HEK293 (cell line): Measurements from ENCODE around the gene CRTAP.

Source experiments
- CTCF ChIA-PET: fragments of 350-600 bp; formaldehyde crosslinking; extraction: SDS; loops from one replicate; lab custom pipeline; 2021; ENCODE audit warnings: antibody characterized with exemption; lab: Yijun Ruan, JAX
- POLR2A ChIA-PET: fragments of 300-600 bp; formaldehyde crosslinking; extraction: SDS; loops from one replicate; lab custom pipeline; 2020; ENCODE audit warnings: antibody characterized with exemption, inconsistent platforms; lab: Yijun Ruan, JAX
- H3K27ac ChIP-seq: fragments of 200-500 bp; sonication (Bioruptor generic); 2 replicates; pipeline ENCODE4 v1.5.1; 2014; ENCODE audit warnings: low read depth, low read length, control low read depth, inconsistent platforms; ENCODE audit errors: extremely low read depth
- H3K36me3 ChIP-seq, 2 experiments: fragments of 200-500 bp in 1 of 2; sonication (Bioruptor generic) in 1 of 2; 1 replicate in 1 of 2; 2 replicates in 1 of 2; pipeline ENCODE4 v1.5.1; 2014 to 2017; ENCODE audit warnings: inconsistent platforms in 2 of 2, low read length in 2 of 2; ENCODE audit not compliant: control insufficient read depth in 2 of 2, insufficient read depth in 1 of 2
- H3K4me1 ChIP-seq: fragments of 200-500 bp; sonication (Bioruptor generic); 2 replicates; pipeline ENCODE4 v1.5.1; 2014; ENCODE audit warnings: mild to moderate bottlenecking, low read length, inconsistent platforms; ENCODE audit not compliant: control insufficient read depth, insufficient read depth
- H3K4me3 ChIP-seq: 2 replicates; pipeline ENCODE4 v1.5.1; 2011; ENCODE audit warnings: low read depth, mild to moderate bottlenecking, control low read depth, low read length, moderate library complexity
- H3K9me3 ChIP-seq: fragments of 200-500 bp; sonication (Bioruptor generic); 2 replicates; pipeline ENCODE4 v1.5.1; 2014; ENCODE audit warnings: low read depth, low read length, inconsistent platforms; ENCODE audit not compliant: control insufficient read depth, insufficient read depth
- GLIS1 ChIP-seq: fragments of 450-650 bp; formaldehyde crosslinking; IDR thresholded peaks from 2 replicates; pipeline ENCODE4 v1.5.1; 2016; ENCODE audit warnings: missing biosample characterization, missing genetic modification characterization
- SCRT2 ChIP-seq: fragments of 450-650 bp; formaldehyde crosslinking; IDR thresholded peaks from 2 replicates; pipeline ENCODE4 v1.5.1; 2016; ENCODE audit warnings: missing biosample characterization, missing genetic modification characterization
- ZBTB21 ChIP-seq: fragments of 450-650 bp; formaldehyde crosslinking; IDR thresholded peaks from 2 replicates; pipeline ENCODE4 v1.5.1; 2017; ENCODE audit warnings: missing biosample characterization, missing genetic modification characterization
- ZFP41 ChIP-seq: fragments of 450-650 bp; formaldehyde crosslinking; IDR thresholded peaks from 2 replicates; pipeline ENCODE4 v1.5.1; 2016; ENCODE audit warnings: missing biosample characterization, missing genetic modification characterization, borderline replicate concordance
- ZNF121 ChIP-seq: fragments of 450-650 bp; formaldehyde crosslinking; IDR thresholded peaks from 2 replicates; pipeline ENCODE4 v1.5.1; 2016; ENCODE audit warnings: missing biosample characterization, missing genetic modification characterization
- ZNF221 ChIP-seq: fragments of 450-650 bp; formaldehyde crosslinking; IDR thresholded peaks from 2 replicates; pipeline ENCODE4 v1.5.1; 2017; ENCODE audit warnings: missing biosample characterization, missing genetic modification characterization, borderline replicate concordance
- ZNF223 ChIP-seq: fragments of 450-650 bp; formaldehyde crosslinking; IDR thresholded peaks from 2 replicates; pipeline ENCODE4 v1.5.1; 2016; ENCODE audit warnings: missing biosample characterization, missing genetic modification characterization
- ZNF292 ChIP-seq: fragments of 450-650 bp; formaldehyde crosslinking; IDR thresholded peaks from 2 replicates; pipeline ENCODE4 v1.5.1; 2016; ENCODE audit warnings: low read depth, missing biosample characterization, missing genetic modification characterization, borderline replicate concordance
- ZNF311 ChIP-seq: fragments of 450-650 bp; formaldehyde crosslinking; IDR thresholded peaks from 2 replicates; pipeline ENCODE4 v1.5.1; 2017; ENCODE audit warnings: missing biosample characterization, missing genetic modification characterization, borderline replicate concordance
- ZNF473 ChIP-seq: fragments of 450-650 bp; formaldehyde crosslinking; IDR thresholded peaks from 2 replicates; pipeline ENCODE4 v1.5.1; 2017; ENCODE audit warnings: missing biosample characterization, missing genetic modification characterization
- ZNF510 ChIP-seq: fragments of 450-650 bp; formaldehyde crosslinking; IDR thresholded peaks from 2 replicates; pipeline ENCODE4 v1.5.1; 2018; ENCODE audit warnings: mild to moderate bottlenecking, missing genetic modification characterization, missing biosample characterization; ENCODE audit not compliant: insufficient replicate concordance
- ZNF623 ChIP-seq: fragments of 450-650 bp; formaldehyde crosslinking; IDR thresholded peaks from 2 replicates; pipeline ENCODE4 v1.5.1; 2016; ENCODE audit warnings: missing biosample characterization, missing genetic modification characterization
- ZNF629 ChIP-seq: fragments of 450-650 bp; formaldehyde crosslinking; IDR thresholded peaks from 2 replicates; pipeline ENCODE4 v1.5.1; 2017; ENCODE audit warnings: missing biosample characterization, missing genetic modification characterization
- ZNF654 ChIP-seq: fragments of 450-650 bp; formaldehyde crosslinking; IDR thresholded peaks from 2 replicates; pipeline ENCODE4 v1.5.1; 2016; ENCODE audit warnings: low read depth, missing biosample characterization, missing genetic modification characterization
- ZNF791 ChIP-seq: fragments of 450-650 bp; formaldehyde crosslinking; IDR thresholded peaks from 2 replicates; pipeline ENCODE4 v1.5.1; 2016; ENCODE audit warnings: missing biosample characterization, missing genetic modification characterization
- ZSCAN23 ChIP-seq: fragments of 450-650 bp; formaldehyde crosslinking; IDR thresholded peaks from 2 replicates; pipeline ENCODE4 v1.5.1; 2016; ENCODE audit warnings: missing biosample characterization, missing genetic modification characterization
- TF ChIP-seq, protein P1 (sequence below): fragments of 450-650 bp; formaldehyde crosslinking; IDR thresholded peaks from 2 replicates; pipeline ENCODE4 v1.5.1; 2016; ENCODE audit warnings: missing biosample characterization, missing genetic modification characterization

CRTAP gene

DNA sequence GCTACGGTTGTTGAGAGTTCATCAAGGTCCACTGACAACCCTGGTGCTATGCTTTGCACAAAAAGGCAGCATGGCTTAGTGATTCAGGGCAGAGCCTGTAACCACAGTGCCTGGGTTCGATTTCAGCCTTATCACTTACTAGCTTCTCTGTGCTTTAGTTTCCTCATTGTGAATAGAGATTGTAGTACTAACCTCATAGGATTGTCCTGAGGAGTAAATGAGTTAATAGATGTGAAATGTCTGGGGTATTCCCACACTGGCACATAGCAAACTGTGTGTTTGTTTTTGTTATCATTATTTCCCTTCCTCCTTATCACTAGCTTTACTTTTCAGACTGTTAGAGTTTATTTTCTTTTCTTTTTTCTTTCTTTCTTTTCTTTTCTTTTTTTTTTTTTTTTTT, 16.3 kb downstream of the CRTAP start:
- ChIA-PET POLR2A (no interaction called here), CTCF (interaction anchor here (0.7 to 8.4 kb wide), 6 partner anchors 9 to 657 kb away, joined by 3 to 113 read pairs (median 4); no protein-coding TSS in a partner anchor)
- no peaks in the 10 kb centered on the region for H3K9me3 ChIP-seq
- no peak overlapping the region for H3K4me3 ChIP-seq
- peaks cover 8 to 56% of the 10 kb centered on the region in 2 experiments; a peak in 2 of 3 replicates for H3K36me3 ChIP-seq
- H3K4me1 ChIP-seq: no peaks in the 10 kb centered on the region
- H3K27ac ChIP-seq: no peak overlapping the region
- TF ChIP-seq ZNF629 (tag by site-specific recombination) (no peak), ZNF311 (tag by site-specific recombination) (no peak), ZNF223 (tag by site-specific recombination) (no peak), ZNF473 (tag by site-specific recombination) (no peak), ZNF791 (tag by site-specific recombination) (no peak), ZNF121 (tag by site-specific recombination) (no peak), ZSCAN23 (tag by site-specific recombination) (no peak), ZNF292 (no peak)
- TF ChIP-seq, protein P1, sequence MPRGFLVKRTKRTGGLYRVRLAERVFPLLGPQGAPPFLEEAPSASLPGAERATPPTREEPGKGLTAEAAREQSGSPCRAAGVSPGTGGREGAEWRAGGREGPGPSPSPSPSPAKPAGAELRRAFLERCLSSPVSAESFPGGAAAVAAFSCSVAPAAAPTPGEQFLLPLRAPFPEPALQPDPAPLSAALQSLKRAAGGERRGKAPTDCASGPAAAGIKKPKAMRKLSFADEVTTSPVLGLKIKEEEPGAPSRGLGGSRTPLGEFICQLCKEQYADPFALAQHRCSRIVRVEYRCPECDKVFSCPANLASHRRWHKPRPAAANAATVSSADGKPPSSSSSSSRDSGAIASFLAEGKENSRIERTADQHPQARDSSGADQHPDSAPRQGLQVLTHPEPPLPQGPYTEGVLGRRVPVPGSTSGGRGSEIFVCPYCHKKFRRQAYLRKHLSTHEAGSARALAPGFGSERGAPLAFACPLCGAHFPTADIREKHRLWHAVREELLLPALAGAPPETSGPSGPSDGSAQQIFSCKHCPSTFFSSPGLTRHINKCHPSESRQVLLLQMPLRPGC: no peak
- TF ChIP-seq, all 188 proteins: peak for 0

DNA sequence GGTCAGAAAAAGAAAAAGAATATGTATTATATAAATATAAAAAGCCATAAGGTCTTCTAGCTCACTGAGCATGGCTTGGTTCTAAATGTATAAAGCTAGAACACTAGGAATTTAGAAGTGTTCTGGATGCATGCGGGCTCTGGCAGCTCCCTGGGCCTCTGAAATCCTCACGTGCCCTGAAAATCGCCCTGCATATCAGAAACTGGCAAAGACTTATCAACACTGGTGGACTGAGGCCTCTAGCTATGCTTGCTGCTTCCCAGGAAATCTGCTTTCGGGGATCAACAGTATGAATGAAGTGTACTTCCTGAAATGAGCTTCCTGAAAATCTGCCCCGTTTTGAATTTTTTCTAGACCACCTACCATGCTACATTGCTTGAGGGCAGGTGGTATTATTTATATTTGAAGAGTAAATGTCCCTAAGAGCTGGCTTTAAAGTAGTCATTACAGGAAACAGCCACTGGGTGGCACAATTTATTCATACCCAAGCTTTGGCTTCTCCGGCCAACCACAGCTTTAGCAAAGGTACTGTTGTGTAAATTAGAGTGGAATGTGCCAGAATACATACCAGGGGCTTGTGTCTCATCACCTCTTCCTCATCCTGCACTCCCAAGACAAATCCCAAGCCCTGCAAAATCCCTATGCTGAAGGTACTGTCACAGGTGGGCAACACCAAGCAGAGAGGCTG, 17.7 kb downstream of the CRTAP start:
- Histone ChIP-seq H3K27ac (no peak overlapping the region), H3K4me3 (no peak overlapping the region), H3K4me1 (no peaks in the 10 kb centered on the region), H3K9me3 (no peaks in the 10 kb centered on the region), H3K36me3 (peaks cover 11 to 53% of the 10 kb centered on the region in 2 experiments; a peak in 2 of 3 replicates)
- ChIA-PET CTCF (interaction anchor here (0.5 to 8.4 kb wide), 32 partner anchors 9 to 658 kb away, joined by 3 to 113 read pairs (median 3); partner anchors contain the start of gene CRTAP), POLR2A (interaction anchor here (1.1 to 1.4 kb wide), 3 partner anchors 15 to 309 kb away, joined by 3 to 8 read pairs (median 4); partner anchors contain the start of gene UBP1)
- no peak for TF ChIP-seq ZNF292
- no peak for TF ChIP-seq ZNF623
- peak; percentile 81 for TF ChIP-seq ZNF654 (tag by site-specific recombination)
- no peak for TF ChIP-seq ZNF221 (tag by site-specific recombination)

DNA sequence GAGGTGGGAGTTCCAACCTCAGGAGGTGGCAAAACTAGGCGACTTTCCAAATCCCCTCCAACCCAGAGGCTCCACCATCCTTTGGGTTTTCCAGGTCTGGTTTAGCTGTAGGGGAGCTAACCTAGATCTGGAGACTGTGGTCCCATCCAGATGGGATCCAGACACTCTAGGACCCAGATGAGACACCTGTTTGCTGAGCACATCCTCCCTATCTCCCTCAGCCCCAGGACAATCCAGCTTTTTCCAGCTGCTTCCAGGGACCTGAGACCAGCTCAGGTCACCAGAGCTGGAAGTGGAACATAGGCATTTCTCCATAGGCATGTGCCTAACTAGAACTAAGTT, 18.2 kb downstream of the CRTAP start:
- Histone ChIP-seq H3K36me3 (peaks cover 11 to 54% of the 10 kb centered on the region in 2 experiments; a peak in 2 of 3 replicates), H3K9me3 (no peaks in the 10 kb centered on the region), H3K27ac (no peak overlapping the region), H3K4me3 (no peak overlapping the region), H3K4me1 (no peaks in the 10 kb centered on the region)
- POLR2A ChIA-PET: interaction anchor here (1.1 to 1.4 kb wide), 3 partner anchors 14 to 309 kb away, joined by 3 to 8 read pairs (median 4); partner anchors contain the start of gene UBP1
- TF ChIP-seq ZFP41: no peak
- TF ChIP-seq ZBTB21 (tag by site-specific recombination): no peak
- no peak for TF ChIP-seq ZNF510
- TF ChIP-seq GLIS1 (tag by site-specific recombination): no peak
- peak; percentile 64 for TF ChIP-seq SCRT2 (tag by site-specific recombination)
- CTCF ChIA-PET: interaction anchor here (0.6 to 8.4 kb wide), 26 partner anchors 8 to 655 kb away, joined by 3 to 113 read pairs (median 3); partner anchors contain the start of gene CRTAP
